ENCODE results near the gene POLD3. TPM values are rescaled to one million over a fixed set of nuclear protein-coding genes. Genes with fewer than 3 reads are reported as not detected.

The POLD3 gene, protein sequence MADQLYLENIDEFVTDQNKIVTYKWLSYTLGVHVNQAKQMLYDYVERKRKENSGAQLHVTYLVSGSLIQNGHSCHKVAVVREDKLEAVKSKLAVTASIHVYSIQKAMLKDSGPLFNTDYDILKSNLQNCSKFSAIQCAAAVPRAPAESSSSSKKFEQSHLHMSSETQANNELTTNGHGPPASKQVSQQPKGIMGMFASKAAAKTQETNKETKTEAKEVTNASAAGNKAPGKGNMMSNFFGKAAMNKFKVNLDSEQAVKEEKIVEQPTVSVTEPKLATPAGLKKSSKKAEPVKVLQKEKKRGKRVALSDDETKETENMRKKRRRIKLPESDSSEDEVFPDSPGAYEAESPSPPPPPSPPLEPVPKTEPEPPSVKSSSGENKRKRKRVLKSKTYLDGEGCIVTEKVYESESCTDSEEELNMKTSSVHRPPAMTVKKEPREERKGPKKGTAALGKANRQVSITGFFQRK
- 15.2 to 19.4 TPM (median 17.3 TPM) in 5 replicates for total RNA-seq (2022; extraction: Qiagen RNA extraction)

GRCh38 chr11:74592441-74593362 is at the start of gene POLD3:
TSS of gene POLD3 (plus strand) at chr11:74592582. CDS start at chr11:74592659, 77 bp downstream.

Other genes with a start within 250 kb of the POLD3 start
- 10.7 to 17.8 TPM (median 16.3 TPM) in 5 replicates for gene PGM2L1, start 194.1 kb upstream of the POLD3 start, total RNA-seq (2022; extraction: Qiagen RNA extraction)
- gene KCNE3, start 125.0 kb upstream of the POLD3 start, total RNA-seq (2022; extraction: Qiagen RNA extraction) = not detected in 5 replicates
- gene LIPT2, start 98.9 kb upstream of the POLD3 start, total RNA-seq (2022; extraction: Qiagen RNA extraction) = 1.7 to 2.8 TPM (median 2.1 TPM) in 5 replicates
- gene CHRDL2, start 138.8 kb downstream of the POLD3 start, total RNA-seq (2022; extraction: Qiagen RNA extraction) = 3.4 to 5.2 TPM (median 4.1 TPM) in 5 replicates
- gene RNF169, start 156.3 kb downstream of the POLD3 start, total RNA-seq (2022; extraction: Qiagen RNA extraction) = 3.7 to 5.3 TPM (median 4.5 TPM) in 5 replicates

Data from A549 treated with Mapracorat at 1 μM for 4 hours (cell line).